C4-2B (cell line): ENCODE data around the gene PCED1B.

Source experiments
- ZFX ChIP-seq: fragments of 450-650 bp; IDR thresholded peaks from 2 replicates; pipeline ENCODE4 v1.6.1; 2017
- TF ChIP-seq, protein P1 (sequence below): fragments of 450-650 bp; conservative IDR thresholded peaks from 2 replicates; pipeline ENCODE4 v1.5.1; 2017; ENCODE audit warnings: mild to moderate bottlenecking

DNA sequence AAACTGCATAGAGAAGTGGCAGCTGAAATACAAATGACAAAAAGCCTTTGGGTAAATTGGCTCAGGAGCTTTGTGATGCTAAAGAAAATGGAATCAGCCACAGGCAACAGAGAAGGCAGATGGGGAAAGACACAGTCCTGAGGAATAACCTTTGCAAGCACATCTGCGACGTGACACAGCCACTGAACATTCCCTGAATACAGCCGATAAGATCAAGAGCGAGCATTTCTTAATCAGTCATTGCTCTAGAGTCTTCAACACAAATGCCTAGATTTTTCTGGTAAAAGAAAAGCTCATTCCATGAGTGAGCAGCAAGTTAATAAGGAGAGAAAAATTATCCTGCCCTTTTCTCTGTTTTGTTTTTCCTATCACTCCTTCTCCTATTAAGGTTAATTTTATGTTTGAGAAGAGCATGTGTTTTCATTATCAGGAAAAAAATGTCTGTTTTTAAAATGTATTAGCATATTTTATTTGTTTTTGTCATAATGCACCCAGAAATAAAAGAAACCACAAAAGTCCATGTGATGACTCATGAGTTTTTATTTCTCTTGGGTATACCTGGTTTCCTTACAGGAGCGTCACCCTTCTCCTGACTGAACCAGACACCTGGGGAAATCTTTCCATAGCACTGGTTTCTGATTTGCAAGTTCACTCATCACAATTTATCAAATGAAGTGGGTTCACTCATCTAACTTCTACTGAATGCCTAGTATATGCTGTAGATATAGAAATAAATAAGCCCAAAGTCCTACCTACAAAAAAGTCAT, 45.4 kb upstream of the PCED1B start:
- TF ChIP-seq, protein P1, sequence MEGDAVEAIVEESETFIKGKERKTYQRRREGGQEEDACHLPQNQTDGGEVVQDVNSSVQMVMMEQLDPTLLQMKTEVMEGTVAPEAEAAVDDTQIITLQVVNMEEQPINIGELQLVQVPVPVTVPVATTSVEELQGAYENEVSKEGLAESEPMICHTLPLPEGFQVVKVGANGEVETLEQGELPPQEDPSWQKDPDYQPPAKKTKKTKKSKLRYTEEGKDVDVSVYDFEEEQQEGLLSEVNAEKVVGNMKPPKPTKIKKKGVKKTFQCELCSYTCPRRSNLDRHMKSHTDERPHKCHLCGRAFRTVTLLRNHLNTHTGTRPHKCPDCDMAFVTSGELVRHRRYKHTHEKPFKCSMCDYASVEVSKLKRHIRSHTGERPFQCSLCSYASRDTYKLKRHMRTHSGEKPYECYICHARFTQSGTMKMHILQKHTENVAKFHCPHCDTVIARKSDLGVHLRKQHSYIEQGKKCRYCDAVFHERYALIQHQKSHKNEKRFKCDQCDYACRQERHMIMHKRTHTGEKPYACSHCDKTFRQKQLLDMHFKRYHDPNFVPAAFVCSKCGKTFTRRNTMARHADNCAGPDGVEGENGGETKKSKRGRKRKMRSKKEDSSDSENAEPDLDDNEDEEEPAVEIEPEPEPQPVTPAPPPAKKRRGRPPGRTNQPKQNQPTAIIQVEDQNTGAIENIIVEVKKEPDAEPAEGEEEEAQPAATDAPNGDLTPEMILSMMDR: no peak
- TF ChIP-seq ZFX: no peak
